ENCODE measurements around the gene KLHL21. TPM values are rescaled to one million over a fixed set of nuclear protein-coding genes. Genes with fewer than 3 reads are reported as not detected.

The KLHL21 gene
- total and polyA plus RNA-seq, 10 of the 15 experiments (the other 5 are each of a cell fraction or from before 2014, with no cell fraction given) = 0.76 to 12.2 (median 5.2) TPM

- TF ChIP-seq SP1 (IDR thresholded peaks at IDR 0.05; ENCODE audit: low read depth, low read length) (peak; percentile 79), MYC (IDR thresholded peaks at IDR 0.05; ENCODE audit: insufficient read depth, insufficient read length, insufficient replicate concordance, low read length, severe bottlenecking) (peak; percentile 29), STAT1 (conservative IDR thresholded peaks at IDR 0.05) (no peak), SKIL (IDR thresholded peaks at IDR 0.05; ENCODE audit: low read depth, poor library complexity, severe bottlenecking) (no peak), SUPT20H (IDR thresholded peaks at IDR 0.05; ENCODE audit: borderline replicate concordance, control insufficient read depth, low read depth, low read length) (no peak), FOXM1 (IDR thresholded peaks at IDR 0.05; ENCODE audit: low read depth, low read length) (no peak), SIN3A (IDR thresholded peaks at IDR 0.05; ENCODE audit: low read depth, low read length) (peak; percentile 28; the same call in 1 of the 2 replicates), JUNB (IDR thresholded peaks at IDR 0.05) (no peak), BCL3 (IDR thresholded peaks at IDR 0.05; ENCODE audit: borderline replicate concordance, insufficient read depth, low read depth, low read length, poor library complexity, severe bottlenecking) (no peak), ZBTB33 (IDR thresholded peaks at IDR 0.05) (peak; percentile 68; the same call in 1 of the 2 replicates), EZH2 (IDR thresholded peaks at IDR 0.05; ENCODE audit: borderline replicate concordance, control insufficient read depth, low read depth, low read length) (no peak), IRF5 (IDR thresholded peaks at IDR 0.05; ENCODE audit: borderline replicate concordance) (no peak), SIX5 (IDR thresholded peaks at IDR 0.05; ENCODE audit: low read depth, low read length, severe bottlenecking) (no peak)
- TF ChIP-seq, protein P1, sequence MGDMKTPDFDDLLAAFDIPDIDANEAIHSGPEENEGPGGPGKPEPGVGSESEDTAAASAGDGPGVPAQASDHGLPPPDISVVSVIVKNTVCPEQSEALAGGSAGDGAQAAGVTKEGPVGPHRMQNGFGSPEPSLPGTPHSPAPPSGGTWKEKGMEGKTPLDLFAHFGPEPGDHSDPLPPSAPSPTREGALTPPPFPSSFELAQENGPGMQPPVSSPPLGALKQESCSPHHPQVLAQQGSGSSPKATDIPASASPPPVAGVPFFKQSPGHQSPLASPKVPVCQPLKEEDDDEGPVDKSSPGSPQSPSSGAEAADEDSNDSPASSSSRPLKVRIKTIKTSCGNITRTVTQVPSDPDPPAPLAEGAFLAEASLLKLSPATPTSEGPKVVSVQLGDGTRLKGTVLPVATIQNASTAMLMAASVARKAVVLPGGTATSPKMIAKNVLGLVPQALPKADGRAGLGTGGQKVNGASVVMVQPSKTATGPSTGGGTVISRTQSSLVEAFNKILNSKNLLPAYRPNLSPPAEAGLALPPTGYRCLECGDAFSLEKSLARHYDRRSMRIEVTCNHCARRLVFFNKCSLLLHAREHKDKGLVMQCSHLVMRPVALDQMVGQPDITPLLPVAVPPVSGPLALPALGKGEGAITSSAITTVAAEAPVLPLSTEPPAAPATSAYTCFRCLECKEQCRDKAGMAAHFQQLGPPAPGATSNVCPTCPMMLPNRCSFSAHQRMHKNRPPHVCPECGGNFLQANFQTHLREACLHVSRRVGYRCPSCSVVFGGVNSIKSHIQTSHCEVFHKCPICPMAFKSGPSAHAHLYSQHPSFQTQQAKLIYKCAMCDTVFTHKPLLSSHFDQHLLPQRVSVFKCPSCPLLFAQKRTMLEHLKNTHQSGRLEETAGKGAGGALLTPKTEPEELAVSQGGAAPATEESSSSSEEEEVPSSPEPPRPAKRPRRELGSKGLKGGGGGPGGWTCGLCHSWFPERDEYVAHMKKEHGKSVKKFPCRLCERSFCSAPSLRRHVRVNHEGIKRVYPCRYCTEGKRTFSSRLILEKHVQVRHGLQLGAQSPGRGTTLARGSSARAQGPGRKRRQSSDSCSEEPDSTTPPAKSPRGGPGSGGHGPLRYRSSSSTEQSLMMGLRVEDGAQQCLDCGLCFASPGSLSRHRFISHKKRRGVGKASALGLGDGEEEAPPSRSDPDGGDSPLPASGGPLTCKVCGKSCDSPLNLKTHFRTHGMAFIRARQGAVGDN (IDR thresholded peaks at IDR 0.05) = peak; percentile 52; the same call in 1 of the 2 replicates
- TF ChIP-seq, protein P2, sequence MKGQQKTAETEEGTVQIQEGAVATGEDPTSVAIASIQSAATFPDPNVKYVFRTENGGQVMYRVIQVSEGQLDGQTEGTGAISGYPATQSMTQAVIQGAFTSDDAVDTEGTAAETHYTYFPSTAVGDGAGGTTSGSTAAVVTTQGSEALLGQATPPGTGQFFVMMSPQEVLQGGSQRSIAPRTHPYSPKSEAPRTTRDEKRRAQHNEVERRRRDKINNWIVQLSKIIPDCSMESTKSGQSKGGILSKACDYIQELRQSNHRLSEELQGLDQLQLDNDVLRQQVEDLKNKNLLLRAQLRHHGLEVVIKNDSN (IDR thresholded peaks at IDR 0.05; ENCODE audit: borderline replicate concordance, extremely low read length, insufficient read depth, low read depth, low read length) = no peak
These were observed 23.1 kb downstream of the KLHL21 start, which contains the start of gene ZBTB48 (continued) for GRCh38 chr1:6579374-6580118.

Measured in GM12878 (cell line).